ENCODE data around the gene FOXO3. TPM values are rescaled to one million over a fixed set of nuclear protein-coding genes. Genes with fewer than 3 reads are reported as not detected.

FOXO3 gene
- total RNA-seq, 1 donor from 2014 or later, result 32.4 TPM

GRCh38 chr6:108711071-108711470, 150.4 kb downstream of the FOXO3 start:
- DNase-seq (no peak), ATAC-seq (ENCODE audit: poor library complexity) (no peak)
- intact Hi-C loops (cut with DNase I), result no loop called here

- intact Hi-C loops (cut with DNase I), result no loop called here
- no peak for ATAC-seq (ENCODE audit: poor library complexity)
- DNase-seq, result no peak
Observed at GRCh38 chr6:108711826-108712225, 151.1 kb downstream of the FOXO3 start.

DNA sequence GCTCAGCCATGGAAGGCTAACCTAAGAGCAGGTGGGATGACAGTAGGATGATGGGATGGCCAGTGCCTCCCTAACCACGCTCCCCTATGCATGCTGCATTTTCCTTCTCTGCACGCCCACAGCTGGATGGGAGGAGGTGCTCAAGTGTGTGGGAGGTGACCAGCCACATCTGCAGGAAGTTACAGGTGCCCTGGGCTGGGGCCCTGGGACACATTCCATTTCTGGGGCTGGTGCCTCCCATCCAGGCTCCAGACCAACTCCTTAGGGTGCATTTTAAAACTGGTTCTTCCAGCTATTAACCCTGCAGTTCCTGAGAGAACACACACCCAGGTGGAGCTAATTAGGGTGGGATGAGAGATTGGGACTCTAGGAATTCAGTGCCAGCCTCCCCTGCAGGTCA, 152.2 kb downstream of the FOXO3 start:
- no peak for ATAC-seq (ENCODE audit: poor library complexity)
- no peak for DNase-seq
- intact Hi-C loops (cut with DNase I), result no loop called here

- DNase-seq, result no peak
- intact Hi-C loops (cut with DNase I), result no loop called here
- ATAC-seq (ENCODE audit: poor library complexity), result peak; percentile 78
Observed at GRCh38 chr6:108714101-108714765, 153.5 kb downstream of the FOXO3 start.

DNA sequence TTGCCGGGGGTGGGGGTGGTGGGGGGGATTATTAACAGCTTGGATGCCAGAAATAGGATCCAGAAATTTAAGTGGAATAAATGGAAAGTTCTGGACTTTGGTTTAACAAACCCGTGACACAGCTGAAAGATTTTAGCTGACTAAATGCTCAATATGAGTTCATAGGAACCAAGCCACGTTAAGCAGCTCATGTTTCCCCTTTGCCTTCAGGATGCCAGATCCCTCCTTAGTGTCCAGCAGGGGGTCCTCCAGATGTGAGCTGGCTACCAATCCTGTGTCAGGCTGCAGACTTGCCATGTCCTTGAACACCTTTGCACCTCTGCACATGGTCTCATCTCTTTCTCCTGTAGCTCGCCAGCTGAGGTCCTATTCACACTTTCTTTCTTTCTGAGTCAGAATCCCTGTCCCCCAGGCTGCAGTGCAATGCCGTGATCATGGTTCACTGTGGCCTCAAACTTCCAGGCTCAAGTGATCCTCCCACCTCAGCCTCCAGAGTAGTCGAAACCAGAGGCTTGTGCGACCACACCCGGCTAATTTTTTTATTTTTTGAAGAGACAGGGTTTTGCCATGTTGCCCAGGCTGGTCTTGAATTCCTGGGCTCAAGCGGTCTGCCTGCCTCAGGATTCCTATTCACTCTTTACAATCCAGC, 154.2 kb downstream of the FOXO3 start:
- intact Hi-C loops (cut with DNase I), result no loop called here
- ATAC-seq (ENCODE audit: poor library complexity) (peak; percentile 19), DNase-seq (no peak)

GRCh38 chr6:108715832-108716231, 155.1 kb downstream of the FOXO3 start:
- intact Hi-C loops (cut with DNase I), result no loop called here
- DNase-seq (no peak), ATAC-seq (ENCODE audit: poor library complexity) (no peak)

- intact Hi-C loops (cut with DNase I), result no loop called here
- ATAC-seq (ENCODE audit: poor library complexity) (no peak), DNase-seq (no peak)
Observed at GRCh38 chr6:108716801-108717791, 156.4 kb downstream of the FOXO3 start.

GRCh38 chr6:108719477-108719876, 158.8 kb downstream of the FOXO3 start:
- no peak for ATAC-seq (ENCODE audit: poor library complexity)
- intact Hi-C loops (cut with DNase I), result no loop called here
- DNase-seq, result no peak

- intact Hi-C loops (cut with DNase I), result no loop called here
- no peak for DNase-seq
- ATAC-seq (ENCODE audit: poor library complexity), result no peak
Observed at GRCh38 chr6:108720827-108721226, 160.1 kb downstream of the FOXO3 start.

DNA sequence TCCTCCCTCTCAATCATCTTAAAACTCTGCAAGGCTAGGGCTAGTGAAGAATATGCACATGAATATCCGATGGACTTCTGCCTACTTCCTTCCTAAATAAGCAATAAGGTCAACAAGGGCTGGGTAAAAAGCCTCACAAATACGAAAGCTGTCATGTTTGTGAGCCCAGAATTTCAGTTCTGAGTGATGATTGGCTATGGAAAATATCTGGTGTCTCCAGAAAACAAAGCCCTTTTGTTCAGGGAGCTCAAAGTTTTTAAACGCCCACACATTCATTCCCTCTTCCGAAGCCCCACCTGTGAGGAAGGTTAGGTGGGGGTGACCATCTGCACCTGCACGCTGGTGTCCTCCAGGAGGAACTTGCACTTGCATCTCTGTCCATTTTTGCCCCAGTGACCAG, 160.6 kb downstream of the FOXO3 start:
- intact Hi-C loops (cut with DNase I), result no loop called here
- DNase-seq (no peak), ATAC-seq (ENCODE audit: poor library complexity) (no peak)

GRCh38 chr6:108723594-108723993, 162.9 kb downstream of the FOXO3 start:
- no peak for DNase-seq
- no peak for ATAC-seq (ENCODE audit: poor library complexity)
- intact Hi-C loops (cut with DNase I), result no loop called here

- ATAC-seq (ENCODE audit: poor library complexity) (no peak), DNase-seq (no peak)
- intact Hi-C loops (cut with DNase I), result no loop called here
Observed at GRCh38 chr6:108726726-108727339, 166.1 kb downstream of the FOXO3 start.

GRCh38 chr6:108727966-108728730, 167.4 kb downstream of the FOXO3 start:
- DNase-seq, result no peak
- no peak for ATAC-seq (ENCODE audit: poor library complexity)
- intact Hi-C loops (cut with DNase I), result no loop called here

- ATAC-seq (ENCODE audit: poor library complexity) (no peak), DNase-seq (no peak)
- intact Hi-C loops (cut with DNase I), result no loop called here
Observed at GRCh38 chr6:108728826-108729225, 168.1 kb downstream of the FOXO3 start.

GRCh38 chr6:108730635-108731515, 170.2 kb downstream of the FOXO3 start:
- no peak for DNase-seq
- ATAC-seq (ENCODE audit: poor library complexity), result no peak
- intact Hi-C loops (cut with DNase I), result no loop called here

- ATAC-seq (ENCODE audit: poor library complexity) (no peak), DNase-seq (no peak)
- intact Hi-C loops (cut with DNase I), result no loop called here
Observed at GRCh38 chr6:108732091-108732870, 171.6 kb downstream of the FOXO3 start.

DNA sequence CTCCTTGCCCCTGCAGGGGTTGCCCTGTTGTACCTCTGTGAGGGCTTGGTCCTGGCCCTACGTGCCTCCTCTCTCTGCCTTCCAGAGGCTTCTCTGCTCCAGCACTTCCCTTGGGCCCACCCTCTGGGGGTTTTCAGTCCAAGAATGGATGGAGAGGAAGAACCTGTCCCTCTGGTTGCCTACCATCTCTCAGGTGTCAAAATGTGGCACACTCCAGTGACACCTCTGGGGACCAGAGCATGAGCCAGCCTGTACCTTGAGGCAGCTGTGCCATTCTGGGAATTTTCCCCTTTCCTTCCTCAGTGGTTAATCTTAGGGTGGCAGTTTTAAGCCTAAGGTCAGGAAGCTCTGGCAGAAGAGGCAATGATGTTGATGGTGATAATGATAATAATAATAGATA, 172.3 kb downstream of the FOXO3 start:
- no peak for ATAC-seq (ENCODE audit: poor library complexity)
- intact Hi-C loops (cut with DNase I), result no loop called here
- DNase-seq, result no peak

Data from Right ventricle myocardium superior (tissue), 1 donor.